Liver (tissue), 9 donors: ENCODE data around the gene ZDHHC23. TPM values are rescaled to one million over a fixed set of nuclear protein-coding genes. Genes with fewer than 3 reads are reported as not detected.

ENCODE experiments used
- DNase-seq: peaks from one replicate; pipeline ENCODE4 v3.0.0-alpha.2; 2017; ENCODE audit warnings: low spot score
- H3K27ac ChIP-seq, 2 donors: one replicate each; pipeline ENCODE4 v1.7.0; 2013; ENCODE audit warnings: inconsistent platforms in 2 of 2, low read length in 2 of 2, control low read depth in 1 of 2, low read depth in 1 of 2, mild to moderate bottlenecking in 1 of 2
- H3K27me3 ChIP-seq, 4 donors: one replicate each; pipeline versions ENCODE4 v1.6.1 to v1.7.0; 2013; ENCODE audit warnings: low read length in 3 of 4, inconsistent platforms in 1 of 4, mild to moderate bottlenecking in 1 of 4, moderate library complexity in 1 of 4; ENCODE audit not compliant: control insufficient read depth in 4 of 4, insufficient read depth in 4 of 4
- H3K36me3 ChIP-seq, 4 donors: one replicate each; pipeline versions ENCODE4 v1.6.1 to v1.7.0; 2013; ENCODE audit warnings: low read length in 3 of 4, mild to moderate bottlenecking in 3 of 4, low read depth in 1 of 4, moderate library complexity in 1 of 4; ENCODE audit not compliant: control insufficient read depth in 4 of 4, insufficient read depth in 3 of 4
- H3K4me1 ChIP-seq, 4 donors: one replicate each; pipeline versions ENCODE4 v1.6.1 to v1.7.0; 2013; ENCODE audit warnings: low read length in 3 of 4, mild to moderate bottlenecking in 3 of 4, moderate library complexity in 1 of 4; ENCODE audit not compliant: control insufficient read depth in 4 of 4, insufficient read depth in 4 of 4
- H3K4me3 ChIP-seq, 3 donors: one replicate each; pipeline versions ENCODE4 v1.6.1 to v1.7.0; 2013; ENCODE audit warnings: low read length in 3 of 3, control low read depth in 1 of 3, low read depth in 1 of 3, mild to moderate bottlenecking in 1 of 3
- H3K9ac ChIP-seq, 2 donors: one replicate each; pipeline ENCODE4 v1.7.0; 2013; ENCODE audit warnings: low read length in 2 of 2, mild to moderate bottlenecking in 2 of 2, moderate library complexity in 2 of 2, control low read depth in 1 of 2, low read depth in 1 of 2
- H3K9me3 ChIP-seq, 4 donors: one replicate each; pipeline versions ENCODE4 v1.6.1 to v1.7.0; 2013; ENCODE audit warnings: low read length in 3 of 4; ENCODE audit not compliant: control insufficient read depth in 4 of 4
- FOXA2 ChIP-seq: IDR thresholded peaks from 2 replicates; pipeline ENCODE4 v1.6.1; 2016; ENCODE audit warnings: antibody characterized with exemption
- HNF4G ChIP-seq: IDR thresholded peaks from 2 replicates; pipeline ENCODE4 v1.6.1; 2016; ENCODE audit warnings: antibody characterized with exemption
- WGBS: extraction: QIAGEN DNeasy Blood & Tissue Kit; methylation state at CpG from one replicate; pipeline ENCODE4 v1.1.7; 2013; 5-methylcytosine and 5-hydroxymethylcytosine counted together
- polyA plus RNA-seq, 2 donors: library from polyadenylated mRNA; stranded (reverse) in 1 of 2; unstranded in 1 of 2; fragments of 200-250 nt in 1 of 2; fragments of >200 nt in 1 of 2; fragmentation: Nextera tagmentation in 1 of 2; extraction: Ambion mirVana in 1 of 2; gene quantifications; one replicate each; pipeline versions ENCODE4 v1.2.1 to v1.2.3, GENCODE V29; 2013 to 2015
- total RNA-seq, 2 donors: library from RNA; depleted of rRNA; stranded (reverse); fragments of >200 nt; gene quantifications; one replicate each; pipeline ENCODE4 v1.2.3, GENCODE V29; 2014
- donor health status: healthy.
- donor health status: healthy.
- donor health status: healthy.
- donor health status: healthy.
- donor health status: healthy.

The ZDHHC23 gene
- total and polyA plus RNA-seq, 4 donors, result 2.3 to 16.2 (median 4.1) TPM

- 92% methylated on average over 2 of the region's 2 CpGs for WGBS
- Histone ChIP-seq H3K9ac (no peak overlapping the region), H3K4me1 (no peaks in the 10 kb centered on the region), H3K27me3 (no peaks in the 10 kb centered on the region), H3K9me3 (peaks cover 0 to under 1% (median 0%) of the 10 kb centered on the region in 4 donors), H3K27ac (no peak overlapping the region), H3K4me3 (no peak overlapping the region), H3K36me3 (peaks cover 0 to 3% (median 0%) of the 10 kb centered on the region in 4 donors)
- no peak for DNase-seq
- no peak for TF ChIP-seq HNF4G
- no peak for TF ChIP-seq FOXA2
Measured at GRCh38 chr3:114011059-114011797, 63.4 kb downstream of the ZDHHC23 start.

Other genes starting within 250 kb of the ZDHHC23 start
- gene NAA50, start 201.8 kb upstream of the ZDHHC23 start, total RNA-seq, result 100 to 1,000 TPM in 1 of 2 donors, 10 to 100 TPM in 1; 99.0 to 162 TPM
- gene NAA50, start 201.8 kb upstream of the ZDHHC23 start, polyA plus RNA-seq, result 10 to 100 TPM; 37.3 to 48.7 TPM
- gene ATP6V1A, start 201.0 kb upstream of the ZDHHC23 start, total RNA-seq, result 10 to 100 TPM; 52.1 to 53.2 TPM
- gene ATP6V1A, start 201.0 kb upstream of the ZDHHC23 start, polyA plus RNA-seq, result 10 to 100 TPM; 15.2 to 33.3 TPM
- 10 to 100 TPM in 1 of 2 donors, 1 to 10 TPM in 1; 2.3 to 17.0 TPM for gene GRAMD1C, start 109.2 kb upstream of the ZDHHC23 start, total RNA-seq
- 1 to 10 TPM; 4.6 to 7.9 TPM for gene GRAMD1C, start 109.2 kb upstream of the ZDHHC23 start, polyA plus RNA-seq
- 1 to 10 TPM in 1 of 2 donors, under 1 TPM in 1; 0.79 to 1.0 TPM for gene CCDC191, start 108.5 kb downstream of the ZDHHC23 start, total RNA-seq
- under 1 TPM; 0.31 to 0.81 TPM for gene CCDC191, start 108.5 kb downstream of the ZDHHC23 start, polyA plus RNA-seq
- 10 to 100 TPM in 1 of 2 donors, 1 to 10 TPM in 1; 5.9 to 11.3 TPM for gene QTRT2, start 108.7 kb downstream of the ZDHHC23 start, total RNA-seq
- gene QTRT2, start 108.7 kb downstream of the ZDHHC23 start, polyA plus RNA-seq, result 1 to 10 TPM; 4.3 to 5.8 TPM
- gene DRD3, start 231.0 kb downstream of the ZDHHC23 start, total RNA-seq, result not detected
- gene DRD3, start 231.0 kb downstream of the ZDHHC23 start, polyA plus RNA-seq, result not detected